ENCODE results near the gene PLSCR3.

Gene PLSCR3

DNA sequence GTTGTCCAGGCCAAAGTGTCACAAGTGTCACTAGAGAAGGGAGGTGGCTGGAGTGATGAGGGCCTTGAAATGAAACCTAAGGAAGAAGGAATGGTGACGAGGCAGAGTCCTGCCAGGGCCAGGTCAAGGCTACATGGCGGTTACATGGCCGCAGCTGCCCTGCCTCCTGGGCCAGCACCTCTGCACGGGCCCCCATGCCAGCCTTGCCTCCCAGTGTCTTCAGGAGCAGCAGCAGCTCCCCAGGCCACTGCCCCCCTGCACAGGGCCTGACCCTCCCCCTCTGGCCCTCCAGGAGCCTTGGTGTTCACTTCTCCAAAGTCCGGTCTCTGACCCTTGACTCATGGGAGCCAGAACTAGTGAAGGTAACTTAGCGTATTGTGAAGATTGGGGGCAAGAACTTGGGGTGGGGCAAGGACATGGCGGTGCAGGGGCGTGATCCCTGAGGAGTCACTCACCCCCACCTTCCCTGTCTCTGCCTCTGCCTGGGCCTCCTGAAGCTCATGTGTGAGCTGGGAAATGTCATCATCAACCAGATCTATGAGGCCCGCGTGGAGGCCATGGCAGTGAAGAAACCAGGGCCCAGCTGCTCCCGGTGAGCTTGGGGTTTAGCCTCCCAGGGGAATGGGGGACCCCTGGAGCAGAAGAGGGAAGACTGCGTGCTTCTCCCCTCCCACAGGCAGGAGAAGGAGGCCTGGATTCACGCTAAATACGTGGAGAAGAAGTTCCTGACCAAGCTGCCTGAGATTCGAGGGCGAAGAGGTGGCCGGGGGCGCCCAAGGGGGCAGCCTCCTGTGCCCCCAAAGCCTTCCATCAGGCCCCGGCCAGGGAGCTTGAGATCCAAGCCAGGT lies 46.5 kb downstream of the PLSCR3 start:
- no peak for DNase-seq (ENCODE audit: low spot score)

DNA sequence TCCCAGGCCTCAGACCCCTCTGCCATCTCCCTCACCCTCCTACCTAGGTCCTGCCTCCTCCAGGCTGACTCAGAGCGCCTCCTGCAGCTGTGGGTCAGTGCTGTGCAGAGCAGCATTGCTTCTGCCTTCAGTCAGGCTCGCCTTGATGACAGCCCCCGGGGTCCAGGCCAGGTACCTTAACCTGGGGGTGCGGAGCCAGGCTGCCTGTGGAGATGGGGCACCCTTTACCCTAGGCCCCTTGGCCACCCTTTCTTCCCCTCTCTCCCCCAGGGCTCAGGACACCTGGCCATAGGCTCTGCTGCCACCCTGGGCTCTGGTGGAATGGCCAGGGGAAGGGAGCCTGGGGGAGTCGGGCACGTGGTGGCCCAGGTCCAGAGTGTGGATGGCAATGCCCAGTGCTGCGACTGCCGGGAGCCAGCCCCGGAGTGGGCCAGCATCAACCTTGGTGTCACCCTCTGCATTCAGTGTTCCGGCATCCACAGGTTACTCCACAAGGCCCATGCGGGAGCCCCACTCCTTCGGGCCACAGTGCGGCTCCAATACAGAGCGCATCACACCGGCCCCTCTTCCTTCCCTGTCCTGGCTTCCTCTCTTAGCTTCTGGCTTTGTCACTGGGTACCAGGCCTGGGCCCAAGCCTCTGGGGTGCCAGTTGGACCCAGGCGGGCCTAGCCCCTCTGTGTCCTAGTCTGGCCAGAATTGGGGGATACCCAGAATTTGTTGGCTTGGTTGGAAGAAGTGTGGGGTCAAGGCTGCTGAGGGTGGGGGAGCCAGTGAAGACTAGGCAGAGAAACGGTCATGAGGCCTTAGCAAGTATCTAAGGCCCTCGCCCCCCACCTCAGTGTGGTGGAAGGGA lies 47.3 kb downstream of the PLSCR3 start:
- DNase-seq (ENCODE audit: low spot score) = no peak

DNA sequence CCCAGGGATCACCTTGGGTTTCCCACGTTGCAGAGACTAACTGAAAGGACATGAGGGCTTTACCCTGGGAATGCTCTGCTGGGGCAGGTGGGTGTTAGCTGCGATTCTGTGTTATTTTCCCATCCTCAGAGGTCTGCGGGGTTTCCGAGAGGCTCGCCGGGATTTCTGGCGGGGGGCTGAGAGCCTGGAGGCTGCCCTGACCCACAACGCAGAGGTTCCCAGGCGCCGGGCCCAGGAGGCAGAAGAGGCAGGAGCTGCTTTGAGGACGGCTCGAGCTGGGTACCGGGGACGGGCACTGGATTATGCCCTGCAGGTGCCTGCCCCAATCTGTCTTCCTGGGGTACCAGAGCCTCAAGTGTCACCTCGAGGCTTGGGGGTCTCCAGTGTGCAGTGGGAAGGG lies 51.1 kb downstream of the PLSCR3 start:
- DNase-seq (ENCODE audit: low spot score) = no peak

DNA sequence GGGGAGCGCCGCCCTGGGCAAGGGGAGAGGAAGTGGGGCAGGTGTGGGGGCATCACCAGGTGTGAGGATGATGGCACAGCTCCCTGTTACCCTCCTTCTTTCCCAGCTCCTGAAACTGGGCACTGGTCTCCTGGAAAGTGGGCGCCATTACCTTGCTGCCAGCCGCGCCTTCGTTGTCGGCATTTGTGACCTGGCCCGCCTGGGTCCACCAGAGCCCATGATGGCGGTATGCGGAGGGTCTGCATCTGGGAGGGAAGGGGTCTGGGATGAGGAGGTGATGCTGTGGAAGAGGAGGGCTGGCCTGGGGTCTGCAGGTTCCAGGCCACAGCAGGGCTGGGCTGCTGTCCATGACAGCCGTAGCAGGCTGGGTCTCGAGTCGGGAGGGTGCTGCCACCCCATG lies 52.5 kb downstream of the PLSCR3 start:
- DNase-seq (ENCODE audit: low spot score) = no peak

DNA sequence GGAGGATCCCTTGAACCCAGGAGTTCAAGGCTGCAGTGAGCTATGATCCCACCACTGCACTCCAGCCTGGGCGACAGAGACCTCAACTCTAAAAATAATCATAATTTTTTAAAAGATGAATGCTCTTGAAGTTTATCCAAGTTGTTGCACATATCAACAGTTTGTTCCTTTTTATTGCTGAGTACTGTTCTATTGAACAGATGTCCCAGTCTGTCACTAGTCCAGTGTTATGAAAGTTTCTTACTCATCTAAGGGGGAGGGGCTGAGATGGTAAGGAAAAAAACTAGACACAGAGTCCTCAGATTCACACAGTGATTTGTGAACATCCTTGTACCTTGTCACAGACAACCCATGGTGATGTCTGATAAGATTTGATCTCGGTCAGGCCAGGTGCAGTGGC lies 54.1 kb downstream of the PLSCR3 start:
- no peak for DNase-seq (ENCODE audit: low spot score)

All from hematopoietic multipotent progenitor cell treated with erythropoietin and hydrocortisone succinate and interleukin-3 and kit ligand, for 17 days (in vitro differentiated cells).